Measurements from ENCODE around the gene WSCD1.

WSCD1 gene

DNA sequence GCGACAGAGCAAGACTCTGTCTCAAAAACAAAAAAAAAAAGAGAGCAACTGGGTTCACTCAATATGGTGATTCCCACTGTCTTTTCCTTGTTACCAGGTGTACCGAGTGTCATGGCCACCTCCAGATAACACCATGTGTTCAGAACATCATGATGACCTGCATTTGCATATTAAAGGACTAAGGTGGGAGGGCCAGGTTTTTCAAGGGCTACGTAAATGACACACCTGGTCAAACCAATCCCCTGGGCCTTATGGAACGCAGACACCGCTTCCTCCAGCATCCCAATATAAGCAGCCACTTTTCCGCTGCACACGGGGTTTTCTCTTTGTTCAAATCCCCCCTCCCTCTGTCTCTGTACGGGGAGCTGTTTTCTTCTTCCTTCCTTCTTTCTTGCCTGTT is 29.3 kb downstream of the WSCD1 start:
- TF ChIP-seq, protein P1, sequence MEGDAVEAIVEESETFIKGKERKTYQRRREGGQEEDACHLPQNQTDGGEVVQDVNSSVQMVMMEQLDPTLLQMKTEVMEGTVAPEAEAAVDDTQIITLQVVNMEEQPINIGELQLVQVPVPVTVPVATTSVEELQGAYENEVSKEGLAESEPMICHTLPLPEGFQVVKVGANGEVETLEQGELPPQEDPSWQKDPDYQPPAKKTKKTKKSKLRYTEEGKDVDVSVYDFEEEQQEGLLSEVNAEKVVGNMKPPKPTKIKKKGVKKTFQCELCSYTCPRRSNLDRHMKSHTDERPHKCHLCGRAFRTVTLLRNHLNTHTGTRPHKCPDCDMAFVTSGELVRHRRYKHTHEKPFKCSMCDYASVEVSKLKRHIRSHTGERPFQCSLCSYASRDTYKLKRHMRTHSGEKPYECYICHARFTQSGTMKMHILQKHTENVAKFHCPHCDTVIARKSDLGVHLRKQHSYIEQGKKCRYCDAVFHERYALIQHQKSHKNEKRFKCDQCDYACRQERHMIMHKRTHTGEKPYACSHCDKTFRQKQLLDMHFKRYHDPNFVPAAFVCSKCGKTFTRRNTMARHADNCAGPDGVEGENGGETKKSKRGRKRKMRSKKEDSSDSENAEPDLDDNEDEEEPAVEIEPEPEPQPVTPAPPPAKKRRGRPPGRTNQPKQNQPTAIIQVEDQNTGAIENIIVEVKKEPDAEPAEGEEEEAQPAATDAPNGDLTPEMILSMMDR (conservative IDR thresholded peaks at IDR 0.05; ENCODE audit: control insufficient read depth, insufficient read depth, low read depth, low read length), result no peak
- H3K4me3 ChIP-seq (ENCODE audit: control insufficient read depth, low read depth, low read length), result no peak overlapping the region
- no peak for DNase-seq (ENCODE audit: low read depth)

GRCh38 chr17:6100146-6100545 is 30.0 kb downstream of the WSCD1 start:
- TF ChIP-seq, protein P1 (conservative IDR thresholded peaks at IDR 0.05; ENCODE audit: control insufficient read depth, insufficient read depth, low read depth, low read length), result no peak
- no peak overlapping the region for H3K4me3 ChIP-seq (ENCODE audit: control insufficient read depth, low read depth, low read length)
- DNase-seq (ENCODE audit: low read depth), result no peak

GRCh38 chr17:6100891-6101500 is 30.8 kb downstream of the WSCD1 start:
- DNase-seq (ENCODE audit: low read depth), result no peak
- no peak overlapping the region for H3K4me3 ChIP-seq (ENCODE audit: control insufficient read depth, low read depth, low read length)
- TF ChIP-seq, protein P1 (conservative IDR thresholded peaks at IDR 0.05; ENCODE audit: control insufficient read depth, insufficient read depth, low read depth, low read length), result no peak

GRCh38 chr17:6101706-6102105 is 31.5 kb downstream of the WSCD1 start:
- no peak for DNase-seq (ENCODE audit: low read depth)
- TF ChIP-seq, protein P1 (conservative IDR thresholded peaks at IDR 0.05; ENCODE audit: control insufficient read depth, insufficient read depth, low read depth, low read length), result no peak
- no peak overlapping the region for H3K4me3 ChIP-seq (ENCODE audit: control insufficient read depth, low read depth, low read length)

GRCh38 chr17:6102615-6103014 is 32.4 kb downstream of the WSCD1 start:
- no peak for DNase-seq (ENCODE audit: low read depth)
- H3K4me3 ChIP-seq (ENCODE audit: control insufficient read depth, low read depth, low read length), result no peak overlapping the region
- TF ChIP-seq, protein P1 (conservative IDR thresholded peaks at IDR 0.05; ENCODE audit: control insufficient read depth, insufficient read depth, low read depth, low read length), result no peak

GRCh38 chr17:6104956-6105648 is 34.9 kb downstream of the WSCD1 start:
- no peak for DNase-seq (ENCODE audit: low read depth)
- TF ChIP-seq, protein P1 (conservative IDR thresholded peaks at IDR 0.05; ENCODE audit: control insufficient read depth, insufficient read depth, low read depth, low read length), result no peak
- H3K4me3 ChIP-seq (ENCODE audit: control insufficient read depth, low read depth, low read length), result no peak overlapping the region
